Measurements from ENCODE around the gene SNTA1.
"Not testable (repeated sequence)": the region's sequence is repeated elsewhere in the genome, so short reads cannot be mapped to it uniquely, and the experiment has no call there.

The SNTA1 gene

GRCh38 chr20:33443512-33444239, at the start of gene SNTA1:
Gene SNTA1, minus strand, starts transcription at chr20:33443763. Its CDS starts 143 bp downstream, at chr20:33443620.
- no peak for FAIRE-seq

- no peak for FAIRE-seq
Observed at GRCh38 chr20:33490934-33491656, 47.5 kb upstream of the SNTA1 start.

GRCh38 chr20:33490023-33490933, 46.7 kb upstream of the SNTA1 start, which contains the start of gene CBFA2T2:
Gene CBFA2T2, plus strand, starts transcription at chr20:33490096. Its CDS starts 172 bp downstream, at chr20:33490268.
- no peak for FAIRE-seq

GRCh38 chr20:33489495-33490022, 46.0 kb upstream of the SNTA1 start:
- FAIRE-seq = no peak

- not testable (repeated sequence) for FAIRE-seq
Observed at GRCh38 chr20:33488661-33489494, 45.3 kb upstream of the SNTA1 start.

GRCh38 chr20:33488201-33488600, 44.6 kb upstream of the SNTA1 start:
- FAIRE-seq = no peak

- FAIRE-seq = not testable (repeated sequence)
Observed at GRCh38 chr20:33483186-33483585, 39.6 kb upstream of the SNTA1 start.

- FAIRE-seq = no peak
Observed at GRCh38 chr20:33482581-33482980, 39.0 kb upstream of the SNTA1 start.

GRCh38 chr20:33481431-33481941, 37.9 kb upstream of the SNTA1 start:
- FAIRE-seq = no peak

GRCh38 chr20:33480048-33480447, 36.5 kb upstream of the SNTA1 start:
- no peak for FAIRE-seq

GRCh38 chr20:33477386-33478234, 34.0 kb upstream of the SNTA1 start:
- no peak for FAIRE-seq

GRCh38 chr20:33475381-33476152, 32.0 kb upstream of the SNTA1 start:
- no peak for FAIRE-seq

- FAIRE-seq = no peak
Observed at GRCh38 chr20:33474963-33475362, 31.4 kb upstream of the SNTA1 start.

GRCh38 chr20:33474097-33474873, 30.7 kb upstream of the SNTA1 start:
- no peak for FAIRE-seq

GRCh38 chr20:33472868-33473435, 29.4 kb upstream of the SNTA1 start:
- no peak for FAIRE-seq

- no peak for FAIRE-seq
Observed at GRCh38 chr20:33470866-33471265, 27.3 kb upstream of the SNTA1 start.

GRCh38 chr20:33470457-33470856, 26.9 kb upstream of the SNTA1 start:
- no peak for FAIRE-seq

GRCh38 chr20:33466303-33466646, 22.7 kb upstream of the SNTA1 start:
- no peak for FAIRE-seq

Measured in TTC549 (cell line).